ENCODE measurements around the gene GPS1. TPM values are rescaled to one million over a fixed set of nuclear protein-coding genes. Genes with fewer than 3 reads are reported as not detected.

Gene GPS1
- total and polyA plus RNA-seq, 2 experiments from 2014 or later = 136 to 242 TPM

GRCh38 chr17:82058855-82059249, 7.2 kb downstream of the GPS1 start:
- DNase-seq (ENCODE audit: low spot score) = no peak
- no peak for ATAC-seq
- Mint-ChIP-seq H3K36me3 (ENCODE audit: low read depth) (peaks cover 22% of the 10 kb centered on the region), H3K9me3 (no peaks in the 10 kb centered on the region), H3K27me3 (ENCODE audit: insufficient read depth, low read depth, poor library complexity) (peaks cover 10% of the 10 kb centered on the region), H3K4me1 (no peaks in the 10 kb centered on the region), H3K27ac (no peak overlapping the region), H3K4me3 (no peak overlapping the region)
- TF ChIP-seq ETS1 (IDR thresholded peaks at IDR 0.05) (no peak), ZNF331 (CRISPR knock-in tag; IDR thresholded peaks at IDR 0.05; ENCODE audit: low read depth) (no peak), ZNF462 (CRISPR knock-in tag; IDR thresholded peaks at IDR 0.05) (no peak), CREB1 (CRISPR knock-in tag; IDR thresholded peaks at IDR 0.05; ENCODE audit: low read depth) (no peak), EZH2 (IDR thresholded peaks at IDR 0.05; ENCODE audit: low read depth, unreplicated experiment) (no peak), CTCF (conservative IDR thresholded peaks at IDR 0.05; ENCODE audit: low read depth in 2 of 2) (no peak), JUNB (IDR thresholded peaks at IDR 0.05; ENCODE audit: unreplicated experiment) (no peak), EZH2phosphoT487 (IDR thresholded peaks at IDR 0.05; ENCODE audit: unreplicated experiment) (no peak), NANOG (IDR thresholded peaks at IDR 0.05; ENCODE audit: borderline replicate concordance) (no peak), STAT1 (IDR thresholded peaks at IDR 0.05; ENCODE audit: unreplicated experiment) (no peak), ZNF114 (CRISPR knock-in tag; IDR thresholded peaks at IDR 0.05) (no peak), REST (IDR thresholded peaks at IDR 0.05; ENCODE audit: unreplicated experiment) (no peak), POLR2AphosphoS5 (IDR thresholded peaks at IDR 0.05; ENCODE audit: low read depth) (no peak)
- H4K20me1 ChIP-seq (replicated peaks; ENCODE audit: insufficient read depth) = no peaks in the 10 kb centered on the region
- no peaks in the 10 kb centered on the region for H3K79me2 ChIP-seq (replicated peaks; ENCODE audit: insufficient read depth)
- no peaks in the 10 kb centered on the region for H3K9me2 ChIP-seq (ENCODE audit: insufficient read depth)
- no peak overlapping the region for H2AFZ ChIP-seq
- no peaks in the 10 kb centered on the region for H3K4me1 ChIP-seq (ENCODE audit: insufficient read depth)
- H3K4me3 ChIP-seq = no peak overlapping the region
- no peaks in the 10 kb centered on the region for H3K27me3 ChIP-seq (ENCODE audit: insufficient read depth)
- peaks cover 4% of the 10 kb centered on the region; the same call in 1 of the 2 replicates for H3K36me3 ChIP-seq (ENCODE audit: insufficient read depth)
- no peak overlapping the region; the same call in 1 of the 2 replicates for H3K27ac ChIP-seq (ENCODE audit: low read depth)
- no peak overlapping the region for H3K4me2 ChIP-seq
- H3F3A ChIP-seq (replicated peaks; ENCODE audit: low read depth) = peaks cover 3% of the 10 kb centered on the region; the same call in 1 of the 2 replicates
